Measurements from ENCODE around the gene CHCT1.
"Not testable (repeated sequence)": the region's sequence is repeated elsewhere in the genome, so short reads cannot be mapped to it uniquely, and the experiment has no call there.

Gene CHCT1

DNA sequence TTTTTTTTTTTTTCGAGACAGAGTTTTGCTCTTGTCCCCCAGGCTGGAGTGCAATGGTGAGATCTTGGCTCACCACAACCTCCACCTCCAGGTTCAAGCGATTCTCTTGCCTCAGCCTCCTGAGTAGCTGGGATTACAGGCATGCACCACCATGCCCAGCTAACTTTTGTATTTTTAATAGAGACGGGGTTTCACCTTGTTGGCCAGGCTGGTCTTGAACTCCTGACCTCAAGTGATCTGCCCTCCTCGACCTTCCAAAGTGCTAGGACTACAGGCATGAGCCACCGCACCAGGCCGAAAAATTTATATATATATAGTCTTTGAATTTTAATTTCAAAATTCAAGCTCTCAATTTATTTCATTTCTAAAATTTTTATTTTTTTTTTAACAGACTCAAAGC lies 6.2 kb downstream of the CHCT1 start:
- H3K4me3 ChIP-seq (ENCODE audit: low read depth, low read length); H3K27me3 ChIP-seq (ENCODE audit: control insufficient read depth, insufficient read depth, low read length); H3K36me3 ChIP-seq (ENCODE audit: control insufficient read depth, insufficient read depth, low read length); H3K9me3 ChIP-seq (ENCODE audit: control insufficient read depth, insufficient read depth, low read length); H3K9ac ChIP-seq (ENCODE audit: low read depth, low read length); H3K4me1 ChIP-seq (ENCODE audit: control insufficient read depth, insufficient read depth, low read length): not testable (repeated sequence)

DNA sequence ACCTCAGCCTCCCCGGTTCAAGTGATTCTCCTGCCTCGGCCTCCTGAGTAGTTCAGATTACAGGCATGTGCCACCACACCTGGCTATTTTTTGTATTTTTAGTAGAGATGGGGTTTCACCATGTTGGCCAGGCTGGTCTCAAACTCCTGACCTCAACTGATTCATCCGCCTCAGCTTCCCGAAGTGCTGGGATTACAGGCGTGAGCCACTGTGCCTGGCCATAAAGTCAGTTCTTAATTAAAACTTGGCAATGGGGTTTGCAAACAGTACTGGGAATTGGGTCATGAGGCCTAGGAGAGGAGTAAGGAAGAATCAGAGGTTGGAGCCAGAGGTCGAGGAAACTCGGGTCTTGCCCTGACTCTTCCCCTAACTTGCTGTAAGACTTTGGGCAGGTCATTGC lies 8.3 kb downstream of the CHCT1 start:
- not testable (repeated sequence) for H3K9me3 ChIP-seq (ENCODE audit: control insufficient read depth, insufficient read depth, low read length); H3K27me3 ChIP-seq (ENCODE audit: control insufficient read depth, insufficient read depth, low read length); H3K36me3 ChIP-seq (ENCODE audit: control insufficient read depth, insufficient read depth, low read length); H3K9ac ChIP-seq (ENCODE audit: low read depth, low read length); H3K4me1 ChIP-seq (ENCODE audit: control insufficient read depth, insufficient read depth, low read length); H3K4me3 ChIP-seq (ENCODE audit: low read depth, low read length)

DNA sequence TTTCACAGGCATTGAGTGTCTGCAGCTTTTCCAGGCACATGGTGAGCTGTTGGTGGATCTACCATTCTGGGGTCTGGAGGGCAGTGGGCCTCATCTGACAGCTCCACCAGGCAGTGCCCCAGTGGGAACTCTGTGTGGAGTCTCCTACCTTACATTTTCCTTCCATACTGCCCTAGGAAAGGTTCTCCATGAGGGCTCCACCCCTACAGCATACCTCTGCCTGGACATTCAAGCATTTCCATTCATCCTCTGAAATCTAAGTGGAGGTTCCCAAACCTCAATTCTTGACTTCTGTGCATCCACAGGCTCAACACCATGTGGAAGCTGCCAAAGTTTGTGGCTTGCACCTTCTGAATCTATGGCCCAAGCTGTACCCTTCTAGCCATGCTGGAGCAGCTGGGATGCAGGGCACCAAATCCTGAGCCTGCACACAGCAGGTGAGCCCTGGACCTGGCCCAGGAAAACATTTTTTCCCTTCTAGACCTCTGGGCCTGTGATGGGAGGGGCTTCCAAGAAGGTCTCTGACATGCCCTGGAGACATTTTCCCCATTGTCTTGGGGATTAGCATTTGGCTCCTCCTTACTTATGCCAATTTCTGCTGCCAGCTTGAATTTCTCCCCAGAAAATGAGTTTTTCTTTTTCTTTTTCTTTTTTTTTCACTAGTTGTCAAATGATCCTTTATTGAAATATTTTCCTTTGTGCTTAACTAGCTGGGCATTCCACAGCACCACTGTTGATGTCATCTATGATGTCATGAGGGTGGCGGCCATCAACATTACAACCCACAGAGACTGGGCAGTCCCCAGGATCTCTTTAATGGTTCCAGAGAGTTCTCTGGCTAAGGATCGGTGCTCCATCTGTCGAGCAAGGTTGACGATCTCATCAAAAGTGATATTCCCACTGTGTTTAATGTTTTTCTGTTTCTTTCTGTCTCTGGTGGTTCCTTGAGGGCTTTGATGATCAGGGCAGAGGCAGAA lies 11.0 kb downstream of the CHCT1 start:
- not testable (repeated sequence) for H3K4me3 ChIP-seq (ENCODE audit: low read depth, low read length); H3K36me3 ChIP-seq (ENCODE audit: control insufficient read depth, insufficient read depth, low read length); H3K9me3 ChIP-seq (ENCODE audit: control insufficient read depth, insufficient read depth, low read length); H3K27me3 ChIP-seq (ENCODE audit: control insufficient read depth, insufficient read depth, low read length); H3K9ac ChIP-seq (ENCODE audit: low read depth, low read length); H3K4me1 ChIP-seq (ENCODE audit: control insufficient read depth, insufficient read depth, low read length)

DNA sequence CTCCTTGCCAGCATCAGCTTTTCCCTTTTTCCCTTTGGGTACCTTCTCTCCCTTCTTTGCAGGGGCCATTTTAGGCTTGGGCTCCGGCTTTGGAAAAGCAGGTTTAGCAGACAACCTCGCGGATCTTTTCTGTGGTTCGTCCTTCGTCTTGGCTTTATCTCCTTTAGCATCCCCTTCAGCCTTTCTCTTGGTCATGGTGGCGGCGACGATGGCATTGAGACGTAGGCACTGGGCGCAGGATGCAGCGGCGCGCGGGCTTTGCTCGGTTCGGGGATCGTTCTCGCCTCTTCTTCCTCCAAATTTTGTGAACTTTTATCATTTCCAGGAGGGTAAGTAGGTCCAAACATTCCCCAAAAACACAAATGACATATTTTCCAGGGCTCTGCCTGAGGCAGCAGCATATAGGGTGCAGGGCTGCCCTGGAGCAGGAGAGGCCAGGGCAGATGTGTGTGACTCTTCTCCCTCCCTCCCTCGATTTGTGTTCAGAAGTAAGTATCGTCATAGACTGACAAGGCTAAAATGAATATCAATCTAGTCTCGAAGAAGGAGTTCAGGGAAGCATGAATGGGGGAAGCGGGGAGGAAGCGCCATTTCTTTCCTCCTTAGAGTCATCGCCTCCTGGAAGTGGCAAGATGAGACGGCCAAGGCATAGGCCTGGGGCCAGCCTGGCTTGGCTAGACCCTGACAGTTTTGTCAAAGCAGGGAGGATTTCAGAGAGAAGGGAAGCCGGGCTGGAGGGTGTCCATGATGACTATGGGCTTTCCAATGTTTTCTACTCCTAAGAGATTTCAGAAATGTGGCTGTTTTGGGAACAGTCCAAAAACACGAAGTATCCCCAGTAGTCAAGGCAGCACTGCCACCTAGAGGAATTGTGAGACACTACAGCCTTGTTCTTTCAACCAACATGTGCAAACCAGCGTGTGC lies 13.2 kb downstream of the CHCT1 start:
- Histone ChIP-seq H3K4me3 (ENCODE audit: low read depth, low read length) (no peak overlapping the region), H3K4me1 (ENCODE audit: control insufficient read depth, insufficient read depth, low read length) (no peaks in the 10 kb centered on the region), H3K9ac (ENCODE audit: low read depth, low read length) (no peak overlapping the region), H3K36me3 (ENCODE audit: control insufficient read depth, insufficient read depth, low read length) (no peaks in the 10 kb centered on the region), H3K27me3 (ENCODE audit: control insufficient read depth, insufficient read depth, low read length) (no peaks in the 10 kb centered on the region), H3K9me3 (ENCODE audit: control insufficient read depth, insufficient read depth, low read length) (peaks cover 4% of the 10 kb centered on the region)

DNA sequence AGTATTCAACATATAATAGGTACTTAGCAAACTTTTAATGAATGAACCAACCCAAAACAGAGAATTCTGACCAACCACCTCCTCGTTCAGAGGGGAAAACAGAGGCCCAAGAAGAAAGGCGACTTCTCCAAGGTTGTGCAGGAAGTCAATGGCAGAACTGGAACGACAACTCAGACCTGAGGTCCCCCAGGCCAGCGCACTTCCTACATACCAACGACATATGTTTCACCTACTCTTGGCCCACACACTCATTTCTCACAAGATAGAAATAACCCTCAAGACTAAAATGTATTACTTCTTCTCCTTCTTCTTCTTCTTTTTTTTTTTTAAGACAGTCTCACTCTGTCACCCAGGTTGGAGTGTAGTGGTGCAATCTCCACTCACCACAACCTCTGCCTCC lies 14.4 kb downstream of the CHCT1 start:
- peaks cover 4% of the 10 kb centered on the region for H3K9me3 ChIP-seq (ENCODE audit: control insufficient read depth, insufficient read depth, low read length)
- H3K27me3 ChIP-seq (ENCODE audit: control insufficient read depth, insufficient read depth, low read length): no peaks in the 10 kb centered on the region
- no peaks in the 10 kb centered on the region for H3K36me3 ChIP-seq (ENCODE audit: control insufficient read depth, insufficient read depth, low read length)
- H3K4me1 ChIP-seq (ENCODE audit: control insufficient read depth, insufficient read depth, low read length): no peaks in the 10 kb centered on the region
- H3K4me3 ChIP-seq (ENCODE audit: low read depth, low read length): no peak overlapping the region
- H3K9ac ChIP-seq (ENCODE audit: low read depth, low read length): no peak overlapping the region

DNA sequence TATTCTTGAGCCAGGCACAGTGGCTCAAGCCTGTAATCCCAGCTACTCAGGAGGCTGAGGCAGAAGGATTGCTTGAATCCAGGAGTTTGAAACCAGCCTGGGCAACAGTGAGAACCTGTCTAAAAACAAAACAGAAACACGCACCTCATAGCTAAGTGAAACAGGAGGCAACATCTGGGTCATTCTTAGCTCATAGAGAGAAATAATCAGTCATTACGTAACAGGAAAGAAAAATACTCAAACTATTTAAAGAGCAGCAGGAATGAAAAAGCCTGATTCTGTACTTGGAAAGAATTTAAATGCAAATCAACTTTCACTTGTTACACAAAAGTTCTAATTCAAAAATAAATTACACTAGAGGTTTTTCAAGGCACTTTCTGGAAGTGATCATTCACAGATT lies 17.2 kb downstream of the CHCT1 start:
- no peaks in the 10 kb centered on the region for H3K9me3 ChIP-seq (ENCODE audit: control insufficient read depth, insufficient read depth, low read length)
- no peaks in the 10 kb centered on the region for H3K4me1 ChIP-seq (ENCODE audit: control insufficient read depth, insufficient read depth, low read length)
- H3K27me3 ChIP-seq (ENCODE audit: control insufficient read depth, insufficient read depth, low read length): no peaks in the 10 kb centered on the region
- H3K36me3 ChIP-seq (ENCODE audit: control insufficient read depth, insufficient read depth, low read length): no peaks in the 10 kb centered on the region
- no peak overlapping the region for H3K9ac ChIP-seq (ENCODE audit: low read depth, low read length)
- no peak overlapping the region for H3K4me3 ChIP-seq (ENCODE audit: low read depth, low read length)

DNA sequence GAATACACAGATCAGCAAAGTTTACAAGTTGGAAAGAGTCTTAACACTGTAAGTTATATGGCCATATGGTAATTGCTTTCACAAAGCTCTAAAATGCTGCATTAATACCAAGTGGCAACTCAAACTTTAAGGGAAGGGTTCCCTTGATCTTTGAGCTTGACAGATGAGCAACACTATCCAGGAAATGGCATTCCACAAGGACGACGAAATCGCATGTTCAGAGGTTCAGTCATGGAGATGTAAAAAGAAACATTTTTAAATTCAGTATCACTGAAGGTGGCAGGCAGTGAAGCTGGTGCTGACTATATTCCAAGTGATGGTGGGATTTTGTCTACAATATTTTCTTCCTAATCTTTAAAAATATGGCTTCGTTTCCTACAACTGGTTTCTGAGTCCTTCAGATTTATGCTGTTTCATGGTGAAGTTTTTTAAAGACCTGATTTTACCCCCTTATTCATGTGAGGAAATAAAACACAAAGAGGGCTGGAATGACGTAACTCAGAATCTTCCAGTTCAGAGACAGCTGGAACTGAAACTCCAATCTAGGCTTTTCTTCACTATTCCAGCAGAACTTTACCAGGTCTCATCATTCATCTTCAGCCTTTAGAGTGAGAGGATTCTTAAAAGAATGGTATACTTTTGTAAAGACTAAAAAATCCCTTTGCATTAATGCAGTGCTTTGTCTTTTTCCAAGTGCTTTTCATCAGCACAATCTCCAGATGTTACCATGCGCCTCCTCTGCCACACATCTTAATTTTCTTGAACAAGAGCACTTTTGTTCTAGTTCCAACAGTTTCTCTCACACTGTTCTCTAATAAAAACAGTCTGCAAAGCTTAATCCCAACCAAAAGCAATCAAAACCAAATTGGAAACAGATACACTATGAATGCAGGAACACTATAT lies 20.2 kb downstream of the CHCT1 start:
- Histone ChIP-seq H3K4me3 (ENCODE audit: low read depth, low read length) (no peak overlapping the region), H3K9me3 (ENCODE audit: control insufficient read depth, insufficient read depth, low read length) (no peaks in the 10 kb centered on the region), H3K36me3 (ENCODE audit: control insufficient read depth, insufficient read depth, low read length) (peaks cover 2% of the 10 kb centered on the region), H3K27me3 (ENCODE audit: control insufficient read depth, insufficient read depth, low read length) (no peaks in the 10 kb centered on the region), H3K4me1 (ENCODE audit: control insufficient read depth, insufficient read depth, low read length) (no peaks in the 10 kb centered on the region), H3K9ac (ENCODE audit: low read depth, low read length) (no peak overlapping the region)

DNA sequence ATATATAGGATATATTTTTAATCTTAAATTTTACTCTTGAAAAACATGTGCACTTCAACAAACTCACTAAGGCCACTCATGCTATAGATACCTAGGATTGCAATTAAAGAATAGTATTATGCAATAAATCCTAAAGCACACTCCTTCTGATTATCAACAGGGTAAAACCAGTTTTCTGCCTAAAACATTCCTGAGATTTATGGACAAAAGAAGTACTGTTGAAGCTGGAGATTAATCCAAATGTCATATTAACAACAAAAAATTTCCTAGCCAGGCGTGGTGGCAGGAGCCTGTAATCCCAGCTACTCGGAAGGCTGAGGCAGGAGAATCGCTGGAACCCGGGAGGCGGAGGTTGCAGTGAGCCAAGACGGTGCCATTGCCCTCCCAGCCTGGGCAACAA lies 21.4 kb downstream of the CHCT1 start:
- H3K4me1 ChIP-seq (ENCODE audit: control insufficient read depth, insufficient read depth, low read length): no peaks in the 10 kb centered on the region
- no peak overlapping the region for H3K9ac ChIP-seq (ENCODE audit: low read depth, low read length)
- H3K4me3 ChIP-seq (ENCODE audit: low read depth, low read length): no peak overlapping the region
- no peaks in the 10 kb centered on the region for H3K9me3 ChIP-seq (ENCODE audit: control insufficient read depth, insufficient read depth, low read length)
- no peaks in the 10 kb centered on the region for H3K27me3 ChIP-seq (ENCODE audit: control insufficient read depth, insufficient read depth, low read length)
- peaks cover 2% of the 10 kb centered on the region for H3K36me3 ChIP-seq (ENCODE audit: control insufficient read depth, insufficient read depth, low read length)

DNA sequence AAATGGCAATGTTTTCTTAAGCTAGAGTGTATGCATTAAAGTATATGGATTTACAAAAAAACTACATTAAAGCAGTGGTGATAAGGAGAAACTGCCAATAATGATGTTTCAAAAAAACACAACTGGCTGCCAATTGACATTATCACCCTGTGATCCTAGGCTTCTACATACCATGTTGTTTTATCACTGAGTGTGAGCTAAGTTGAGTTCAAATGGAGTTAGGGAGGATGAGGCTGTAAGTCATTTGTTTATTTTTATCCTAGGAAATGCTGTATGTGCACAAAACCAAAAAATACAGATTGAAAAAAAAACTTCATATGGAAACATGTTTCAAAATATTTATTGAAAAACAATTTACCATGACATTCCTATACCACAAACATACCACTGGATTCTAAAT lies 22.9 kb downstream of the CHCT1 start:
- H3K36me3 ChIP-seq (ENCODE audit: control insufficient read depth, insufficient read depth, low read length): peaks cover 2% of the 10 kb centered on the region
- H3K9me3 ChIP-seq (ENCODE audit: control insufficient read depth, insufficient read depth, low read length): no peaks in the 10 kb centered on the region
- no peak overlapping the region for H3K4me3 ChIP-seq (ENCODE audit: low read depth, low read length)
- H3K9ac ChIP-seq (ENCODE audit: low read depth, low read length): no peak overlapping the region
- H3K27me3 ChIP-seq (ENCODE audit: control insufficient read depth, insufficient read depth, low read length): no peaks in the 10 kb centered on the region
- H3K4me1 ChIP-seq (ENCODE audit: control insufficient read depth, insufficient read depth, low read length): no peaks in the 10 kb centered on the region

DNA sequence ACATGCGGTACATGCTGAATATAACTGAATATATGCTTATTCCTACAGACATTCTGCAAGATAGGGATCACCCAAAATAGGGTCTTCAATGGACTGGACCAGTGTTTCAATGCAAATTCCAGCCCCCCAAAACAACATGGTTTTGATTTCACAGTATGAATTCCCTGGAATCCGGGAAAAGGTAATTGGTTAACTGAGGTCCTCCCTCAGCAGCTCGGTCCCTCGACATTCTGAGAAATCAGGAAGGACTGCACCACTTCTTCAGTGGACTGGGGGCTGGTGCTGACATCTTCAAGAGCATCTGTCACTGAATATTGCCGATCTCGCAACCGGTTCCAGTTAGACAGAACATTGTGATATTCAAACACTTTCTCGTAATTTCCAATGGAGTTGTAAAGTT lies 25.1 kb downstream of the CHCT1 start:
- no peaks in the 10 kb centered on the region for H3K9me3 ChIP-seq (ENCODE audit: control insufficient read depth, insufficient read depth, low read length)
- H3K27me3 ChIP-seq (ENCODE audit: control insufficient read depth, insufficient read depth, low read length): no peaks in the 10 kb centered on the region
- peaks cover 2% of the 10 kb centered on the region for H3K36me3 ChIP-seq (ENCODE audit: control insufficient read depth, insufficient read depth, low read length)
- no peak overlapping the region for H3K4me3 ChIP-seq (ENCODE audit: low read depth, low read length)
- H3K4me1 ChIP-seq (ENCODE audit: control insufficient read depth, insufficient read depth, low read length): no peaks in the 10 kb centered on the region
- no peak overlapping the region for H3K9ac ChIP-seq (ENCODE audit: low read depth, low read length)

DNA sequence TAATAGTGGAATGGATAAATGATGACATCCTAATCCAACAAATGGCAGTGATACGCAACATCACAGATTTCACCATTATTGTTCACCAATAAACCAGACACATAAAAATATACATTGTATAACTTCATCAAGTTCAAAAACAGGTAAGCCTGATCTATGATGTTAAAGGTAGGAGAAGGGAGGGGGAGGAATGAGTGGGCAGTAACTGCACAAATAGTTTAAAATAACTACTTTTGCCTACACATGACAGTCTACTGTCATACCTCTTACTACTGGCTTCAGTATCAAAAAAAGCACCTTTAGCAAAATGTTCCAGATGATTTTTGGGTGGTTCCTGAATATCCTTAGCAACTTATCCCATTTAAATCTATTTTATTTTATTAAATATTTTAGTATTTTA lies 28.8 kb downstream of the CHCT1 start:
- H3K4me1 ChIP-seq (ENCODE audit: control insufficient read depth, insufficient read depth, low read length): no peaks in the 10 kb centered on the region
- H3K9me3 ChIP-seq (ENCODE audit: control insufficient read depth, insufficient read depth, low read length): no peaks in the 10 kb centered on the region
- H3K4me3 ChIP-seq (ENCODE audit: low read depth, low read length): no peak overlapping the region
- no peak overlapping the region for H3K9ac ChIP-seq (ENCODE audit: low read depth, low read length)
- no peaks in the 10 kb centered on the region for H3K27me3 ChIP-seq (ENCODE audit: control insufficient read depth, insufficient read depth, low read length)
- peaks cover 2% of the 10 kb centered on the region for H3K36me3 ChIP-seq (ENCODE audit: control insufficient read depth, insufficient read depth, low read length)
